ENCODE data around the gene SEC24C.
"Not testable (repeated sequence)": the region's sequence is repeated elsewhere in the genome, so short reads cannot be mapped to it uniquely, and the experiment has no call there.

The SEC24C gene

GRCh38 chr10:73731588-73732375 lies 12.4 kb upstream of the SEC24C start:
- no peak for DNase-seq

GRCh38 chr10:73732426-73732825 lies 11.7 kb upstream of the SEC24C start:
- no peak for DNase-seq

GRCh38 chr10:73732931-73733623 lies 11.1 kb upstream of the SEC24C start:
- DNase-seq, result no peak

DNA sequence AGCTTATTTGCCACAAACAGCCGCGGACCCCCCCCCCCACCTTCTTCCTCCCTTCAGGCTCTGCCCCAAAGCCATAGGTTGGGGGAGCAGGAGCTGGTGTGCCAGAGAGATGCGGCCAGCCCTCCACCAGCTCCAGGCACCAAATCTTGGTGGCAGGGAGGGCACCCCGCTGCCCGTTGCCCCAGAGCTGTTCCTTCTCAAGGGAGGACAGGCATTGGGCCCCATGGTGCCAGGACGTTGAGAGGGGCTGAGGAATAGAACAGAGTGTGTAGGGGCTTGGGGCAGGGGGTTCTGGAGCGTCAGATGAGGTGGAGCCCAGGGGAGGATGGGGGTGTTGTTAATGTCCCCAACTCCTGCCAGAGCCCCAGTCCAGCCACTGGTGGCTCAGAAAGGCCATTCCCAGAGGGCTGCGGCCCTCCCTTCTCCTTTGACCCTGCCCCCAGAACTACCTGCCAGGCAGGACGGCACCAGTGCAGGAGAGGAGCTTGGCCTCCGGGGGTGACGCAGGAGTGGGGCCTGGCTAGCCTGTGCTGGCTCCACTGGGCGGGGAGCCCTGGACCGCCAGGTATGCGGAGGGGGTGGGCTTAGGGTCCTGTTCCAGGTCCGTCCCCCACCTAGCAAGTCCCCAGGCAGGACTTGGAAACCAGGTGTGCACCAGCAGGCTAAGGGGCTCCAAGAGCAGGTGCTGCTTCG lies 10.0 kb upstream of the SEC24C start:
- no peak for DNase-seq

- DNase-seq, result no peak
These were observed 9.3 kb upstream of the SEC24C start for GRCh38 chr10:73734796-73735305.

DNA sequence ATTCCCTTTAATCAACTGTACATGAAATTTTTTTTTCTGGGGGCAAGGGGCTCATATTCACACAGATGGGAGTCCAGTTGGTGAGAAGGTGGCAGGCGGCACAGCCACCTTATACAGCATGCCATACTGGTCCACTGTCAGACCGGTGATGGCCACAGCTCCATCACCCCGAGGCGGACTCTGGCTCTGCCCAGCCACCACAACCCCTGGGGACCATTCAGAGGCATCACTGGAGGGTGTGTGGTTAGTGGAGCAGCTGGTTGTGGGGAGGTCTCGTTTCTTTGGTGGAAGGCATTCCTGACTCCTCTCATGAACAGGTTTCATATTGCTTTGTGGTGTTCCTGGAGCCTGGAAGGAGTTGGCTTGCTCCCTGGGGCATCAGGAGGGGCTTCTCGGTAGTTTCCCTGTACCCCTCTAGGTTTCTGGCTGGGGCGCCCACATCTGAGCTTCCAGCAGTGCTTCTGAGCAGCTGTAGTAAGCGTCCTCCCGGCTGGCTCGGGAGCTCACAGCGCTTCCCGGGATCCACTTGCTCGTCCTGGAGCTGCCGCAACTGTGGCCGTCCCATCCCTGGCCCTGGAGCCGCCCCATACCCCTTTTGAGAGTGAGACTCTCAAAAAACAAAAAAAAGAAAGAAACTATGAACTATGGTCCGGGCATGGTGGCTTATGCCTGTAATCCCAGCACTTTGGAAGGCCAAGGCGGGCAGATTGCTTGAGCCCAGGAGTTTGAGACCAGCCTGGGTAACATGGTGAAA lies 3.5 kb upstream of the SEC24C start:
- DNase-seq, result not testable (repeated sequence)

- DNase-seq, result no peak
These were observed 1.8 kb upstream of the SEC24C start for GRCh38 chr10:73742454-73742734.

- DNase-seq, result no peak
These were observed 756 bp upstream of the SEC24C start for GRCh38 chr10:73743327-73743904.

DNA sequence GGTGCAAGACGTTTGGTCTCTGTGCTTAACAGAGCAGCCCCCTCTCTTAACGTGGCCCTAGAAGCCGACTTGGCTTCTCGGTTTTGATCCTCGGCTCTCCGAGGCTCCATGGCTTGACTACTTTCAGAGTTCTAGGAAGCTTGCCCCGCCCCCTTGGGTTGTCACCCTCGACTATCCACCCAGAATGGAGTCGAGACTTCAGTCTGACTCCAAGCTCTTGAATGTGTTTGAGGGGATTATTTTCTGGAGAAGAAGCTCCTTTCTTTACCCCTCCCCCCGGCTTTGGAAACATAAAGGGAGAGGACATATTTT lies 448 bp downstream of the SEC24C start:
- DNase-seq, result no peak

GRCh38 chr10:73746721-73747120 lies 2.5 kb downstream of the SEC24C start:
- DNase-seq, result no peak

DNA sequence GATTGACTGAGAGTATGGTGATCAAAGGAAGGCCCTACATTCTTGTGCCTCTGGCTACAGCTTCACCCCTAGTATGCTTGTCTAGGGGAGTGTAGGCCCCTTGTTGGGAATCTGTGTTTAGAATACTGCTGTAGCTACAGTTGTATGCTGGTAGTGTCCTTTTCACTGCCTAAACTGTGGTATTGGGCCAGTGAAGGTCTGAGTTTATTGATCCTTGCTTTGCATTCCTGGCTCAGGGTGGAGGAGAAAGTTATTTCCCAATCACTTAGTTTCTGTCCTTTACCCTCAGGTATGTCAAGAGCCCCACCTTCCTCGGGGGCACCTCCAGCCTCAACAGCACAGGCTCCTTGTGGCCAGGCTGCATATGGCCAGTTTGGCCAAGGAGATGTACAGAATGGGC lies 6.6 kb downstream of the SEC24C start:
- DNase-seq, result no peak

DNA sequence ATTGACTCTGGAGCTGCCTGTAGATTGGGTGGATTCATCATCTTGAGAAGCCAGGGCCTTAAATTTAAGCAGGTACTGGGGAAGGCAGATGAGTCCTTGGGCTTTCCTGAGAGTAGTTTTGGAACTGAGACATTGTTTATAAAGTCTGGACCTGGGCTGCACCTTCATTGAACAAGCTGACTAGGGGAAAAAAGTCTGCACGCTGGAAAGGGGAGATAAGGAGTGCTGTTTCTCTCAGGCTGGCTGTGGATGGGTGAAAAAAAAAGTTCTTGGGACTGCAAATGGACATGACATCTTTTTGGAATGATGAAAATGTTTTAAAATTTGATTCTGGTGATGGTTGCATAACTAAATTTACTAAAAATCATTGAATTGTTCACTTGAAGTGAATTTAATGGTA lies 12.0 kb downstream of the SEC24C start:
- DNase-seq, result no peak

DNA sequence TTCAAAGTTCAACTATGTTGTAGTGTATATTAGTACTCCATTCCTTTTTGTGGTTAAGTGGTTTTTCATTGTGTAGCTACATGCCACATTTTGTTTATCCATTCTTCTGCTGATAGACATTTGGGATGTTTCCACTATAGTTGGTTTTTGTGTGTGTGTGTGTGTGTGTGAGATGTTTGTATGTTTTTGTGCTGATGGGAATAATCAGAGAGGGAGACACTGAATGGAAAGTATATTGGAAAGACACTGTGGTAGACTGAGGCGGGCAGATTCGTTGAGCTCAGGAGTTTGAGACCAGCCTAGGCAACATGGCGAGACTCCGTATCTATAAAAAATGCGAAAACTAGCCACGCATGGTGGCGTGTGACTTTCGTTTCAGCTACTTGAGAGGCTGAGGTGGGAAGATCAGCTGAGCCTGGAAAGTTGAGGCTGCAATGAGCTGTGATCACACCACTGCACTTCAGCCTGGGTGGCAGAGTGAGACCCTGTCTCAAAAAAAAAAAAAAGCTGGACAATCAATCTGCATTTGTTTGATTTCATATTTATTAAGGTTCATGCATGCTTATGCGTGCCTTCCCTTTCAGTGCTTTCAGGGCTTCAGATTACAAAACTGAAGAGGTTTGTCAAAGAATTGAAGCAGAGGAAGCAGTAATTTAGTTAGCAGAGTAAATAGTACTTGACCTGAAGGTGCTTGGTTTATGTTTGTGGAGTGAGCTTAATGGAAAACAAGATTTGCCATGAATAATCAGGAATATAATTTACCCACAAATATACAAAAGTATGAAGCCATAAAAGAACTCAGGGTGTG lies 14.7 kb downstream of the SEC24C start:
- no peak for DNase-seq

DNA sequence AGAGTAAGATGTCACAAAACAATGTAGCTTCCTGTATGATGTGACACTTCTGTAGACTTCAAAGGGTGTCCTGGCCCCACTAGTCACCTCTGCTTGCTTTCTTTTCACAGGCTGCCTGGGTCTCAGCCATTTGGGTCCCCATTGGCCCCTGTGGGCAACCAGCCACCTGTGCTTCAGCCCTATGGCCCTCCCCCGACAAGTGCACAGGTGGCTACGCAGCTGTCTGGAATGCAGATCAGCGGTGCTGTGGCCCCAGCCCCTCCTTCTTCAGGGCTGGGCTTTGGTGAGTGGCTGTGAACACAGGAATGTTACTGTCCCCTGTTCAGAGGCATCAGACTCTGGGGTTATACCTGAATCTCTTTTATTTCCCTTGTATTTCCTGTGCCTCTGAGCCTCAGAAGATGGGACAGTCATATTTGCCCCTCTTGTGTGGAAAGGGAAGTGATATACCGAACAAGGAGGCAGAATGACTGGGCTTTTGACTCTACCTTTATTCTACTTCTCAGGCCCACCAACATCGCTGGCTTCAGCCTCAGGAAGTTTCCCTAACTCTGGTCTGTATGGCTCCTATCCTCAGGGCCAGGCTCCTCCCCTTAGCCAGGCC lies 15.4 kb downstream of the SEC24C start:
- DNase-seq, result no peak

DNA sequence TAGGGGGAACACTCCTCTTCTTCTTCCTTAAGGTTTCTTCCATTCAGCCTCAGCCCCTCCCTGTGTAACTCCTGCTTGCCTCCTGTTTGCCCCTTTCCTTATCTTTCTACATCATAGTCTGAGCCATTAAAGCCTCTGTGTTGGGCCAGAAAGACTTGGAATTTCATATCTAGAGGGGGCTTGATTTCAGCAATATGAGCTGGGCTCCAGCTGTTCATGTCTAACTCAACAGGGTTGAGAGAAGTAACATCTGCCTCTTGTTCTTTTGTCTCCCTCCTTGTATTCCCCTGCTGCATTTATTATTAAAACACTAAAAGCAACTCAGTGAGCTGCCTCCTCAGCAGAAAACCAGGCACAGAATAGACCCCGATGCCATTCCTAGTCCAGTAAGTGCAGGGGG lies 17.6 kb downstream of the SEC24C start:
- DNase-seq, result no peak

DNA sequence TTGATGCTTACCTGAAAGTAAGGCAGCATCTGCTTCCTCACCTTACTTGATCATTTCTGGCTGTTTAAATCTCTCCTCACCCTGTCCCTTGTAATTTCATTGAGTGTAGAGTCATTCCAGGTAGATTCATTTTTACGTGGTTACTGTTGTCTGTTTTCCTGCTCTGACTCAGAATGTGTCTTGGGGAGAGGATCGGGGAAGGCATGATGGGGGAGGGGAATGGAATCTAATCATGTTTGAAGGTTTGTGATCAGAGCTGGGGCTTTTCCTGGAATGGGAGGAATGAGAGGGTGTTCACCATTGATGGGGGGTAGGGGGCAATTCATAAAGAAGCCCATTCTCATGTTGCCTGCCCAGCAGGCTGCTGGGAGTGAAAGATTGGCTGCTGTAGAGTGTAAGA lies 18.7 kb downstream of the SEC24C start:
- DNase-seq, result no peak

DNA sequence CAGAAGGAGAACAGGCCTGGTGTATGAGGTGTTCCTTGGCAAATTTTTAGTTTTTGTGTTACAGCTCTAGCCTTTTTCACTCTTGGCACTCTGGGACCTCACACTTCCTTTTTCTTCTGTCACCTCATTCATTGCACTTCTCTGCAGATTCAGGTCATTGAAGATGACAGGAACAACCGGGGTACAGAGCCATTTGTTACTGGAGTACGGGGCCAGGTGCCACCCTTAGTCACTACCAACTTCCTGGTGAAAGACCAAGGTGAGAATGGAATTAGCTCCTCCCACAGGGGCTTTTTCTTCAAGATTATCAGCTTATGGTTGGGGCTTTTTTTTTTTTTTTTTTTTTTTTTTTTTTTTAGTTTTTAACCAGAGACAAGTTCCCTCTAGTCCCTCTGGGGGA lies 19.2 kb downstream of the SEC24C start:
- no peak for DNase-seq

DNA sequence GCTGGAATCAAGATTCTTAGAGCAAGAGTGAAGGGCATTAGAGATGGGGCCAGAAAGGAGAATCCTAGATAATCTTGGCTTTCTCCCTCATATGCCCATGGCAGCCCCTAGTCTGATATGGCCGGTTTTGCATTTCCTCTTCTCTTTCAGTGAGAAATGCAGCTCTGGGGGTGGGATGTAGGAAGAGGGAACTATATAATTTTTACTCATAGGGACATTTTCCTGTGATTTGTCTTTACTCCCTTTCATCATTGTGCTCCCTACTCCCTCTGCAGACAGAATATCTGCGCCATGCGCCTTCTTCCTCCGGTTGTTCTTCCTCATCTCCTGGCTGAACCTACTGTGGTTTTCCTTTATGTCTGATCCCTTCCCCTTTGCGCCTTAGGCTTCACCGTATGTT lies 20.9 kb downstream of the SEC24C start:
- DNase-seq, result no peak

DNA sequence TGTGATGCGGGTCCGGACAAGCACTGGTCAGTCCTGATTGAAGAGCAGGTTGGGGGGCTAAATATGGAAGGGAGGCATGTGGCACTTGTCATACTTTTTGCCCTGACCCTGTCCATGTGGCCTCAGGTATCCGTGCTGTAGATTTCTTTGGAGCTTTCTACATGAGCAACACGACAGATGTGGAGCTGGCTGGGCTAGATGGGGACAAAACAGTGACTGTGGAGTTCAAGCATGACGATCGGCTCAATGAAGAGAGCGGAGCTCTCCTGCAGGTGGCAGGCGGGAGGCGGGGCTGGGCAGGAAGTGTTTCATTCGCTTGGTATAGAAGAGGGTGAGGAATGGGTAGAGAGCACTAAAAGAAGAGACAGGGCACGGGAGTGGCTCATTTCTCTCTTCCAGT lies 24.7 kb downstream of the SEC24C start:
- no peak for DNase-seq

DNA sequence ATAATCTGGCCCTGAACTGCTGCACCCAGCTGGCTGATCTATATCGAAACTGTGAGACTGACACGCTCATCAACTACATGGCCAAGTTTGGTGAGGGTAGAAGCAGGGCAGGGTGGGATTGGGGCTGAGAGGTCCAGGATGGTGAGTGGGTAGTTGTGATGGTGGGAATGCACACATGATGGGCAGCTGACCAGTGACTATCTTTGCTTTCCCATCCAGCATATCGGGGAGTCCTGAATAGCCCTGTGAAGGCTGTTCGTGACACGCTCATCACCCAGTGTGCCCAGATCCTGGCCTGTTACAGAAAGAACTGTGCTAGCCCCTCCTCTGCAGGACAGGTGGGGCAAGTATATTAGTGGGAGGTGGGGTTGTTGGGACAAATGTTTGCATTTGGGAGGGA lies 25.2 kb downstream of the SEC24C start:
- no peak for DNase-seq

DNA sequence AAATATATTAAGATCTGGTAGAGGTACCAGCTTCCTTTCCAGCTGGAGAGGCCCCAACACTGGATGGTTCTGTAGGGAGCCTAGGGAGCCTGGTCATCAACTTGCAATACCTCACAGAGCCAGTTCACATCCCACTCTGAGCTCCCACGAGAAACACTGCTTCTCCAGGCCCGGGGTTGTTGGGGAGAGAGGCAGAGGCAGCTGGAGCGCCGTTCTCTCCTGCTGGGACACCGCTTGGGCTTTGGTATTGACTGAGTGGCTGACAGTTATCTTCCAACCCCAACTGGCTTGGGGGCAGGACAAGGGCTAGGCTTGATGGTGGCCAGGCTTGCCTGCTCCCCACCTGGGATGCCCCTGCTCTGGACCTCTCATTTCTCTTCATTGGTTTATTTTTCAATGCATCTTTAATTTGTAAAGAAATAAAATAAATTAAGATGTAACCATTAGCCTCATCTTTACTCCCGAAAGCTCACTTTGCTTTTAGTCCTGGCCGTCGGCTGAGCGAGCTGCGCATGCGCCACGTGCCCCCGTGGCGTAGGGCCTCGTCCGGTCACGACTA lies 27.6 kb downstream of the SEC24C start:
- DNase-seq, result no peak

All from GF-D8 (cell line).